Ectodermal cell (in vitro differentiated cells): ENCODE data around the gene ACE2. TPM values are rescaled to one million over a fixed set of nuclear protein-coding genes. Genes with fewer than 3 reads are reported as not detected.
"Not testable (repeated sequence)": the region's sequence is repeated elsewhere in the genome, so short reads cannot be mapped to it uniquely, and the experiment has no call there.

ENCODE experiments used
- H3K27ac ChIP-seq: 2 replicates; pipeline ENCODE4 v1.7.0; 2013; ENCODE audit warnings: mild to moderate bottlenecking, low read depth, low read length; ENCODE audit not compliant: insufficient read depth, poor library complexity, severe bottlenecking
- H3K27me3 ChIP-seq: 2 replicates; pipeline ENCODE4 v1.7.0; 2013; ENCODE audit warnings: mild to moderate bottlenecking, low read length; ENCODE audit not compliant: insufficient read depth, control insufficient read depth, poor library complexity, severe bottlenecking
- H3K36me3 ChIP-seq: one replicate; pipeline ENCODE4 v1.7.0; 2013; ENCODE audit warnings: low read length; ENCODE audit not compliant: control insufficient read depth, insufficient read depth
- H3K4me1 ChIP-seq: one replicate; pipeline ENCODE4 v1.7.0; 2013; ENCODE audit warnings: low read length; ENCODE audit not compliant: control insufficient read depth, insufficient read depth
- H3K4me3 ChIP-seq: 2 replicates; pipeline ENCODE4 v1.7.0; 2013; ENCODE audit warnings: low read depth, low read length, control low read depth; ENCODE audit not compliant: insufficient read depth
- H3K9me3 ChIP-seq: 2 replicates; pipeline ENCODE4 v1.7.0; 2013; ENCODE audit warnings: mild to moderate bottlenecking, low read length, moderate library complexity; ENCODE audit not compliant: control insufficient read depth
- WGBS, 2 experiments: methylation state at CpG; one replicate each; pipeline ENCODE4 v1.1.7; 2013; ENCODE audit warnings: missing lambda C conversion rate in 2 of 2; 5-methylcytosine and 5-hydroxymethylcytosine counted together
- polyA plus RNA-seq, 4 experiments: library from polyadenylated mRNA; stranded (reverse); fragments of 50-300 nt; gene quantifications; one replicate each; pipeline ENCODE4 v1.2.3, GENCODE V29; 2013

ACE2 gene
- not detected for polyA plus RNA-seq (2013, experiment 1 of 4)
- not detected for polyA plus RNA-seq (2013, experiment 2 of 4)
- not detected for polyA plus RNA-seq (2013, experiment 3 of 4)
- polyA plus RNA-seq (2013, experiment 4 of 4), result 0.08 TPM

- Histone ChIP-seq H3K27me3 (no peaks in the 10 kb centered on the region), H3K27ac (no peak within 1 kb of the TSS), H3K36me3 (no peaks in the 10 kb centered on the region), H3K4me3 (no peak within 1 kb of the TSS), H3K9me3 (no peaks in the 10 kb centered on the region), H3K4me1 (no peaks in the 10 kb centered on the region)
- 80 to 92% methylated on average over 3 to 4 of the region's 4 CpGs for WGBS, 2 experiments
These were observed at the start of gene ACE2 for GRCh38 chrX:15600745-15601144. ACE2 (minus strand) TSS chrX:15600960; CDS start chrX:15600911, 49 bp downstream.

- not testable (repeated sequence) for H3K4me3 ChIP-seq, H3K4me1 ChIP-seq, H3K27me3 ChIP-seq, H3K27ac ChIP-seq, H3K36me3 ChIP-seq, H3K9me3 ChIP-seq
- WGBS, 2 experiments, result no CpG with 5 or more reads among the region's 5 CpGs
These were observed 46.8 kb upstream of the ACE2 start for GRCh38 chrX:15647510-15647909.

GRCh38 chrX:15646543-15646942 lies 45.8 kb upstream of the ACE2 start:
- Histone ChIP-seq H3K4me1 (no peaks in the 10 kb centered on the region), H3K9me3 (no peaks in the 10 kb centered on the region), H3K27ac (no peak overlapping the region), H3K27me3 (no peaks in the 10 kb centered on the region), H3K36me3 (no peaks in the 10 kb centered on the region), H3K4me3 (no peak overlapping the region)
- 97% methylated on average over 27 of the region's 27 CpGs for WGBS, 2 experiments

- 96 to 98% methylated on average over 15 of the region's 15 CpGs for WGBS, 2 experiments
- Histone ChIP-seq H3K27ac (no peak overlapping the region), H3K27me3 (no peaks in the 10 kb centered on the region), H3K9me3 (no peaks in the 10 kb centered on the region), H3K4me3 (no peak overlapping the region), H3K36me3 (no peaks in the 10 kb centered on the region), H3K4me1 (no peaks in the 10 kb centered on the region)
These were observed 45.3 kb upstream of the ACE2 start for GRCh38 chrX:15646031-15646430.

- Histone ChIP-seq H3K4me3 (no peak overlapping the region), H3K4me1 (no peaks in the 10 kb centered on the region), H3K9me3 (no peaks in the 10 kb centered on the region), H3K27ac (no peak overlapping the region), H3K36me3 (no peaks in the 10 kb centered on the region), H3K27me3 (no peaks in the 10 kb centered on the region)
- 88 to 90% methylated on average over 3 of the region's 3 CpGs for WGBS, 2 experiments
These were observed 44.5 kb upstream of the ACE2 start for GRCh38 chrX:15645266-15645665.

- Histone ChIP-seq H3K9me3 (no peaks in the 10 kb centered on the region), H3K4me1 (no peaks in the 10 kb centered on the region), H3K27ac (no peak overlapping the region), H3K36me3 (no peaks in the 10 kb centered on the region), H3K4me3 (no peak overlapping the region), H3K27me3 (no peaks in the 10 kb centered on the region)
- 87 to 100% methylated on average over 1 of the region's 1 CpG for WGBS, 2 experiments
These were observed 43.8 kb upstream of the ACE2 start for GRCh38 chrX:15644560-15644872.

- no peaks in the 10 kb centered on the region for H3K27me3 ChIP-seq
- H3K36me3 ChIP-seq, result no peaks in the 10 kb centered on the region
- no peaks in the 10 kb centered on the region for H3K9me3 ChIP-seq
- no peaks in the 10 kb centered on the region for H3K4me1 ChIP-seq
- H3K4me3 ChIP-seq, result no peak overlapping the region
- H3K27ac ChIP-seq, result no peak overlapping the region
- 92 to 98% methylated on average over 6 of the region's 7 CpGs for WGBS, 2 experiments
These were observed 43.2 kb upstream of the ACE2 start for GRCh38 chrX:15643786-15644559.

GRCh38 chrX:15631637-15632036 lies 30.9 kb upstream of the ACE2 start:
- Histone ChIP-seq H3K27ac (no peak overlapping the region), H3K4me1 (no peaks in the 10 kb centered on the region), H3K27me3 (no peaks in the 10 kb centered on the region), H3K4me3 (no peak overlapping the region), H3K9me3 (no peaks in the 10 kb centered on the region), H3K36me3 (no peaks in the 10 kb centered on the region)

GRCh38 chrX:15623054-15623453 lies 22.3 kb upstream of the ACE2 start:
- 87 to 100% methylated on average over 1 of the region's 1 CpG for WGBS, 2 experiments
- H3K36me3 ChIP-seq, result no peaks in the 10 kb centered on the region
- H3K27ac ChIP-seq, result no peak overlapping the region
- no peak overlapping the region for H3K4me3 ChIP-seq
- H3K27me3 ChIP-seq, result no peaks in the 10 kb centered on the region
- no peaks in the 10 kb centered on the region for H3K4me1 ChIP-seq
- no peaks in the 10 kb centered on the region for H3K9me3 ChIP-seq

- H3K4me1 ChIP-seq, result no peaks in the 10 kb centered on the region
- H3K9me3 ChIP-seq, result no peaks in the 10 kb centered on the region
- H3K27me3 ChIP-seq, result no peaks in the 10 kb centered on the region
- WGBS, 2 experiments, result 80% methylated on average over 3 of the region's 3 CpGs; no CpG with 5 or more reads in 1 of the 2 experiments
- no peak overlapping the region for H3K27ac ChIP-seq
- no peak overlapping the region for H3K4me3 ChIP-seq
- no peaks in the 10 kb centered on the region for H3K36me3 ChIP-seq
These were observed 18.4 kb upstream of the ACE2 start for GRCh38 chrX:15619053-15619755.
